Astrocyte of the spinal cord (primary cell): ENCODE results near the gene UIMC1.

Experiments used
- DNase-seq: peaks from one replicate; pipeline ENCODE4 v3.0.0; 2011; ENCODE audit warnings: low read depth, low spot score
- H3K4me3 ChIP-seq: 2 replicates; pipeline ENCODE4 v1.5.1; 2011; ENCODE audit warnings: low read depth, mild to moderate bottlenecking, low read length, moderate library complexity
- CTCF ChIP-seq: IDR thresholded peaks from 2 replicates; pipeline ENCODE4 v1.5.1; 2012; ENCODE audit warnings: low read depth, mild to moderate bottlenecking, low read length, inconsistent platforms
- in situ Hi-C: cut with HindIII; loops from 2 replicates; pipeline ENCODE4 v1.10.0; 2017; ENCODE audit warnings: low sequenced_read_pairs

UIMC1 gene

GRCh38 chr5:177041936-177042335 is 35.4 kb upstream of the UIMC1 start:
- no peak for TF ChIP-seq CTCF
- DNase-seq: no peak
- in situ Hi-C loops: no loop called here
- no peak overlapping the region for H3K4me3 ChIP-seq

GRCh38 chr5:177040814-177041420 is 34.3 kb upstream of the UIMC1 start:
- no peak for TF ChIP-seq CTCF
- in situ Hi-C loops: no loop called here
- DNase-seq: peak; percentile 67
- H3K4me3 ChIP-seq: no peak overlapping the region

- no peak overlapping the region for H3K4me3 ChIP-seq
- no peak for TF ChIP-seq CTCF
- no peak for DNase-seq
- in situ Hi-C loops: no loop called here
Observed at GRCh38 chr5:177036921-177037320, 30.3 kb upstream of the UIMC1 start.

GRCh38 chr5:177036443-177036842 is 29.9 kb upstream of the UIMC1 start:
- no peak for TF ChIP-seq CTCF

GRCh38 chr5:177035976-177036375 is 29.4 kb upstream of the UIMC1 start:
- no peak for TF ChIP-seq CTCF
- peak; percentile 83 for DNase-seq
- no peak overlapping the region for H3K4me3 ChIP-seq
- in situ Hi-C loops: no loop called here

More at GRCh38 chr5:177036443-177036842, 29.9 kb upstream of the UIMC1 start:
- H3K4me3 ChIP-seq: no peak overlapping the region
- DNase-seq: no peak
- in situ Hi-C loops: no loop called here

- in situ Hi-C loops: no loop called here
- no peak for DNase-seq
- H3K4me3 ChIP-seq: no peak overlapping the region
- no peak for TF ChIP-seq CTCF
Observed at GRCh38 chr5:177029498-177029897, 22.9 kb upstream of the UIMC1 start.
